HG03159 (cell line): Measurements from ENCODE around the gene C2CD3.

Experiments
- ATAC-seq: cut with Tn5 transposase; IDR thresholded peaks from one replicate; pipeline ENCODE4 v1.9.1; 2021; ENCODE audit warnings: mild to moderate bottlenecking, moderate library complexity; ENCODE audit not compliant: unreplicated experiment

Gene C2CD3

DNA sequence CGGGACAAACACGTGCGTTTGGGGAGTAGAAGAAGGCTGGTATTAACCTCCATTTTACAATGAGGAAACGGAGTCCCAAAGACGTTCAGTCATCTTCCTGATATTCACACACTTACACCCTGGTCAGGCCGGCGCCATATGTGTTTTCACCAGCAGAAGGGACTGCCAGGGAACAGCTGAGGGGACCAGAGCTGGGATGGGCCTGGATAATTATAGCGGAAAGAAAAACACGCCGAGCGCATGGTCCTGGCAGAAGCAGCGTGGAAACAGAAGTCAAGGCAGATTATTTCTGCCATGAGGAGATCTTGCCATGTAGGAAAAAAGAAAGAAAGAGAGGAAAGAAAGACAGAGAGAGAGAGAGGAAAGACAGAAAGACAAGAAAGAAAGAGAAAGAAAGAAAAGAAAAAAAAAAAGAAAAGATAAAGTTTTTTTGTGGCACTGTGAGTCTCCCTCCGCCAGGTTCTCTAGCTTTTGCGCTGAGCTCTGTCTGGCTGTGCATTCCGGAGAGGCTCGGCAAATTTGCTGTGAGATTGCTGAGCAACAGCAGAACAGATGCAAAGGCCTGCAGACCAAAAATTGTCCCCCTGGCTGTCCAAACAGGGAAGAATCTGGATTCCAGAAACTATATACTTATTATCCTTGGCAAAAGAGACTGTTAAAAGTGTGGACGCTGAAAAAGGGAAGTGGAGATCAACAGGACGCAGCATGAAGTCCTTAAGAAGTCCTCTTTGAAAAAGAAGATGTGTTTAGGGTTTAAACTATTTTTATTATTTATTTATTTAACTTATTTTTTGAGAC is 186.9 kb downstream of the C2CD3 start:
- ATAC-seq, result no peak

- peak; percentile 71 for ATAC-seq
Measured at GRCh38 chr11:73982990-73983740, 187.6 kb downstream of the C2CD3 start.

DNA sequence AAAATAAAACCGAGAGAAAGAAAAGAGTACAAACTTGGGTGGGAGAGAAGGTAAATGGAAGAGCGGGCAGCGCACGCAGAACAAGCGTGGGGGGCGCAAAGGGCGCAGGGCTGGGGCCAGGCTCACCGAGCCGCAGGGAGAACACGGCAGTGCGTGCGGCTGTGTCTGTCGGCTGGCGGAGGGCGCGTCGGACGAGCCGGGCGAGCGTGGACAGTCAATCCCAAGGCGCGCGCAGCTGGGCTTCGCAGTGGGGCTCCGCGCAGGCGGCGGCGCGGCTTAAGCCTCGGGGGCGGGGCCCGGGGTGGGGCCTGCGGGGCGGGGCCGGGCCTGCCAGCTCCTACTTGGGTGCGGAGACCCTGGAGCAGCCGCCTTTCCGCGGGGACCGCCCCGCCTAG is 188.2 kb downstream of the C2CD3 start, which contains the start of gene UCP2:
Gene UCP2 (minus strand): TSS at position 249 of the 395 bp plus-strand sequence. CDS start 4,465 bp downstream, outside the sequence.
- peak; percentile 39 for ATAC-seq

- no peak for ATAC-seq
Measured at GRCh38 chr11:73981051-73981805, 189.6 kb downstream of the C2CD3 start.

GRCh38 chr11:73980001-73980961 is 190.5 kb downstream of the C2CD3 start:
- peak; percentile 49 for ATAC-seq

DNA sequence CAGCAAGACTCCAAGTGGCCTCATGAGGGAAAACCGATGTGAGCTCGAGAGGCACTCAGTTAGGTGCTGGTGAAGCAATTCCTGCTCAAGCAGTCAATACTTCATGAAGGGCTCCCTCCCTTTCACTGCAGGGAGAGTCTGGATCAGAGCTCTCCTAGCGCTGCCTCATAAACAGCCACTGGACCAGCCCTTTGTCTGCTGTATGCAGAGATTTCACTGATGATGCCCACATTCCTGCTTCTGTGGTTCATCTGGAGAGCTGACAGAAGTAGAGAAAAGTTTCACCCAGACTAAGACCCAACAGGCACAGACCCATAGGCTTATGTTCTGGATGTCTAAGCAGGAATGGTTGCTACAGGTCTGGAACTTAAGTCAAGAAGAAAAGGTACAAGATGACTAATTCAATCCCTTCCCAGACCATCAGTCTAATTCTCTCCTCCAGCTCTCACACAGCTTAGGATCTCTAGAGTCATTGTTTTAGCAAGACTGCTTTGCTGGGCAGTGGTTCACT is 192.2 kb downstream of the C2CD3 start:
- ATAC-seq, result no peak

DNA sequence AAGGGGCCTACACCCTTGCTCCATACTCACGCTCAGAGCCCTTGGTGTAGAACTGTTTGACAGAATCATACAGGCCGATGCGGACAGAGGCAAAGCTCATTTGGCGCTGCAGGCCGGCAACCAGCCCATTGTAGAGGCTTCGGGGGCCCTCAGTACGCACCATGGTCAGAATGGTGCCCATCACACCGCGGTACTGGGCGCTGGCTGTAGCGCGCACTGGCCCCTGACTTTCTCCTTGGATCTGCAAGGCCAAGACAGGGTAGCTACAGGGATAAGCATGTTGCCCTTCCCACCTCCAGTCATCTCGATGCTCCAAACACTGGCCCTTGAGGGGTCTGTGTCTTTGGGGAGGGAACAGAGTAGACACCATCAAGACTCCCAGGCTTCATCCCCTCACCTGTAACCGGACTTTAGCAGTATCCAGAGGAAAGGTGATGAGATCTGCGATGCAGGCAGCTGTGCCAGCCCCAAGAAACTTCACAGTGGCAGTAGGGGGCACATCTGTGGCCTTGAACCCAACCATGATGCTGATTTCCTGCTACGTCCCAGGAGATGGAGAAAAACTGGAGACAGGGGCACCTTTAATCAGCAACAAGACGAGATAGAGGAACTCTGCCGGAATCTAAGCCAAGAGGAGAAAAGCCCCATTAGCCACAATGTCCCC is 192.8 kb downstream of the C2CD3 start:
- ATAC-seq, result no peak

- ATAC-seq, result no peak
Measured at GRCh38 chr11:73976451-73977151, 194.2 kb downstream of the C2CD3 start.

- no peak for ATAC-seq
Measured at GRCh38 chr11:73975479-73975757, 195.4 kb downstream of the C2CD3 start.

GRCh38 chr11:73974604-73975478 is 196.0 kb downstream of the C2CD3 start:
- no peak for ATAC-seq

- no peak for ATAC-seq
Measured at GRCh38 chr11:73972620-73973449, 198.0 kb downstream of the C2CD3 start.

- no peak for ATAC-seq
Measured at GRCh38 chr11:73972187-73972586, 198.6 kb downstream of the C2CD3 start.

- ATAC-seq, result no peak
Measured at GRCh38 chr11:73971175-73971719, 199.6 kb downstream of the C2CD3 start.

DNA sequence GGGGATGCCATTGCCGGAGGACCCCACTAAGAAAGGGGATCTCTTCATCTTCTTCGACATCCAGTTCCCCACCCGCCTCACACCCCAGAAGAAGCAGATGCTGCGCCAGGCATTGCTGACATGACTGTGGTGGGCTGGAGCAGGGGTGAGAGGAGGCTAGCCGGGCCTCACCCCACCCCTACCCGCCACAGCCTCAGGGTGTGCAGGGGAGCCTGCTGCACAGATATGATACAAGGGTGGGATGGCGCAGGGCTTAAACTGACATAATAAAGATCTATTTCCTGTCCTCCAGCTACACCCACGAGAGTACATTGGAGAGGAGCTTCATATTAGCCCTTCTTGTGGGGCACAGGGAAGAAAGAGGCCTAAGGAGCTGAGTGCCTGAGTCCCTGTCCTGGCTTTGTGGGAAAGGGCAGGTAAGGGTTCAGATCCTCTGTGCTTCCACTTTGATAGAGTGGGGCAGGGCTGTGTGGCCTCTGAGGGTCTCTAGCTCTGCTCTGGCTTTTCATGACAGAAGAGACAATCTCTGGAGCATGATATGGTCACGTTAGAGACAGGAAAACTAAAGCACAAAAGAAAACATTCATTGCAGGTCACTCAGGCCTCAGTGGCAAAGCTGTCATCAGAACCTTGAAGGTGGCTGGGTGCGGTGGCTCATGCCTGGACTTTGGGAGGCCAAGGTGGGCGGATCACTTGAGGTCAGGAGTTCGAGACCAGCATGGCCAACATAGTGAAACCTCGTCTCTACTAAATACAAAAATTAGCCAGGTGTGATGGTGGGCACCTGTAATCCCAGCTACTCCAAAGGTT is 200.6 kb downstream of the C2CD3 start:
- ATAC-seq, result no peak

- ATAC-seq, result no peak
Measured at GRCh38 chr11:73969091-73969490, 201.7 kb downstream of the C2CD3 start.

DNA sequence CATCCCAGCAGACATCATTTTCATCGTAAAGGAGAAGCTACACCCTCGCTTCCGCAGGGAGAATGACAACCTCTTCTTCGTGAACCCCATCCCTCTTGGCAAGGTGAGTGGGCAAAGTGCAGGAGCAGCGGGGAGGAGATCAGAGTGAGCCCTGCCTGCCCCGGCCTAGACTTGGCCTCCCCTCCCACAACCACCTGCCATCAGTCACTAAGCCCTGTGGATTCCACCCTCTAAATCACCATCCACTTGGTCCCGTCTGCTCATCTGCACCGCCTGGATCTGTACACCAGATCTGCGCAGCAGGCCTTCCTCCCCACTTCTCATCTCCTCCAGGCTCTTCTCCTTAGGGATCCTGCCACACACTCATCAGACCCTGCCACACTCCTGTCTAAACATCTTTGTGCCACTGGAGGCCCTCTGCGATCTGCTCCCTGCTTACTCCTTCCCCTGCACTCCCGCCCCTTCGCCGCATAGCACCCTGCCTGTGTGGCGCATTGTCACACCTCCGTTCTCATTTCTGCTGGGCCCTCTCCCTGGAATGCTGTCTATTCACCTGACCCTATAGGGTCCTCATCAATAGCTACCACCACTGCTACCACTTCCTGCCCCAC is 202.3 kb downstream of the C2CD3 start:
- no peak for ATAC-seq
